ENCODE data around the gene SH3GL1.

GRCh38 chr19:4444765-4445741, 44.7 kb upstream of the SH3GL1 start:
- TF ChIP-seq POLR2A (IDR thresholded peaks at IDR 0.05) (no peak), CTCF (IDR thresholded peaks at IDR 0.05) (no peak)
